Caco-2 (cell line): ENCODE results near the gene CHST13. TPM values are rescaled to one million over a fixed set of nuclear protein-coding genes. Genes with fewer than 3 reads are reported as not detected.
A peak's percentile ranks its signal among the peaks of the same experiment; 100 is the strongest.

Experiments
- BruUV-seq: library from RNA; stranded (reverse); fragments of 400-500 nt; replicated peaks from 2 replicates; lab custom pipeline; 2021; lab: Mats Ljungman, UMichigan
- CTCF ChIA-PET: fragments of 300-600 bp; sonication (Branson Sonifier 250); formaldehyde crosslinking; loops from one replicate; lab custom pipeline; 2022; ENCODE audit warnings: antibody characterized with exemption; lab: Charles Lee
- POLR2A ChIA-PET: fragments of 300-600 bp; sonication (Branson Sonifier 250); formaldehyde crosslinking; loops from one replicate; lab custom pipeline; 2022; ENCODE audit warnings: antibody characterized with exemption; lab: Charles Lee
- DNase-seq, 2 experiments: peaks; one replicate each; pipeline versions ENCODE4 v3.0.0 to v3.0.0-alpha.2; 2020 to 2022
- H3K27me3 ChIP-seq: replicated peaks from 2 replicates; pipeline ENCODE4 v1.6.0; 2011; ENCODE audit warnings: low read length; ENCODE audit not compliant: control insufficient read depth, insufficient read depth
- H3K36me3 ChIP-seq: 2 replicates; pipeline ENCODE4 v1.5.1; 2011; ENCODE audit warnings: low read length; ENCODE audit not compliant: control insufficient read depth, insufficient read depth
- H3K4me1 ChIP-seq: fragments of 250-450 bp; sonication (Bioruptor Pico); 2 replicates; pipeline ENCODE4 v1.5.1; 2020; ENCODE audit warnings: mild to moderate bottlenecking
- H3K4me3 ChIP-seq: 2 replicates; pipeline ENCODE4 v1.5.1; 2011; ENCODE audit warnings: low read depth, mild to moderate bottlenecking, control low read depth, low read length
- H3K9me3 ChIP-seq: fragments of 250-450 bp; sonication (Bioruptor Pico); 2 replicates; pipeline ENCODE4 v1.5.1; 2020; ENCODE audit warnings: mild to moderate bottlenecking, moderate library complexity
- H3K27ac Mint-ChIP-seq: one replicate; pipeline ENCODE4 v1.8.0; 2022; ENCODE audit warnings: mixed read lengths; ENCODE audit not compliant: unreplicated experiment
- H3K27me3 Mint-ChIP-seq: one replicate; pipeline ENCODE4 v1.8.0; 2022; ENCODE audit warnings: mixed read lengths; ENCODE audit not compliant: insufficient read depth, unreplicated experiment
- H3K36me3 Mint-ChIP-seq: one replicate; pipeline ENCODE4 v1.8.0; 2022; ENCODE audit warnings: mild to moderate bottlenecking, mixed read lengths; ENCODE audit not compliant: insufficient read depth, unreplicated experiment
- H3K4me1 Mint-ChIP-seq: one replicate; pipeline ENCODE4 v1.8.0; 2022; ENCODE audit warnings: low read depth, mixed read lengths; ENCODE audit not compliant: unreplicated experiment
- H3K4me3 Mint-ChIP-seq: one replicate; pipeline ENCODE4 v1.8.0; 2022; ENCODE audit warnings: mild to moderate bottlenecking, moderate library complexity, mixed read lengths; ENCODE audit not compliant: unreplicated experiment
- H3K9me3 Mint-ChIP-seq: one replicate; pipeline ENCODE4 v1.8.0; 2022; ENCODE audit warnings: mixed read lengths; ENCODE audit not compliant: unreplicated experiment
- intact Hi-C: fragments of 100-400 bp; cut with micrococcal nuclease; formaldehyde crosslinking; loops from one replicate; pipeline ENCODE4 v1.10.0; 2022; ENCODE audit not compliant: unreplicated experiment
- total RNA-seq: library from RNA; stranded (reverse); gene quantifications from 2 replicates; pipeline ENCODE4 v1.2.3, GENCODE V29; 2022
- TF ChIP-seq, protein P1 (sequence below), 2 experiments: fragments of 200-600 bp in 1 of 2; IDR thresholded peaks; 1 replicate in 1 of 2; 2 replicates in 1 of 2; pipeline versions ENCODE4 v1.5.1 to v1.8.0; 2011 to 2022; ENCODE audit warnings: antibody characterized with exemption in 1 of 2, control low read depth in 1 of 2, inconsistent platforms in 1 of 2, low read depth in 1 of 2, low read length in 1 of 2, mild to moderate bottlenecking in 1 of 2, moderate library complexity in 1 of 2; ENCODE audit not compliant: insufficient read depth in 1 of 2, severe bottlenecking in 1 of 2, unreplicated experiment in 1 of 2

Gene CHST13
- total RNA-seq, 1 experiment from 2014 or later: 25.3 TPM

DNA sequence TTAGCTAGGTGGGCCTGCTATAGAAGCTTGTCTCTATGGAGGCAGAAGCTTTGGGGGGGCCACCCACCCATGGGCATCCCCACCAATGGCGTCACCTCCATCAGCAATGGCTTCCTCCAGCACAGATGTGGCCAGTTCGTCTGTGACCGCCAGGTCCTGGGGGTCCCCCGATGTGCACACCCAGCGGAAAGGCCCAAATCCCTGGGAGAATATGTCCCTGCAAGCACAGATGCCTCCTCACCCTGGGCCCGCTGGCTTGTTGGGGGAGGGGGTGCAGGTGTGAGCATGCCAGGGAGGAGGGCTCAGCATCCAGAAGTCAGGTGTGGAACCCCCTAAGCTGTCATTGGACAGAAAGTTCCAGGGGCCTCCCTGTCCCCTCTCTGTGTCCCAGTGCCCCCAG, 26.0 kb upstream of the CHST13 start:
- no peak overlapping the region for H3K27ac Mint-ChIP-seq
- H3K4me3 ChIP-seq: no peak overlapping the region
- no peaks in the 10 kb centered on the region for H3K27me3 ChIP-seq
- POLR2A ChIA-PET: no interaction called here
- BruUV-seq: no TSS peak
- no peak for DNase-seq
- H3K9me3 Mint-ChIP-seq: no peaks in the 10 kb centered on the region
- no peaks in the 10 kb centered on the region for H3K36me3 Mint-ChIP-seq
- H3K4me3 Mint-ChIP-seq: no peak overlapping the region
- no peaks in the 10 kb centered on the region for H3K9me3 ChIP-seq
- H3K36me3 ChIP-seq: no peaks in the 10 kb centered on the region
- CTCF ChIA-PET: interaction anchor here (0.7 kb wide), 1 partner anchor 12 kb away, joined by 3 read pairs; no protein-coding TSS in a partner anchor
- intact Hi-C loops: no loop called here
- TF ChIP-seq, protein P1, sequence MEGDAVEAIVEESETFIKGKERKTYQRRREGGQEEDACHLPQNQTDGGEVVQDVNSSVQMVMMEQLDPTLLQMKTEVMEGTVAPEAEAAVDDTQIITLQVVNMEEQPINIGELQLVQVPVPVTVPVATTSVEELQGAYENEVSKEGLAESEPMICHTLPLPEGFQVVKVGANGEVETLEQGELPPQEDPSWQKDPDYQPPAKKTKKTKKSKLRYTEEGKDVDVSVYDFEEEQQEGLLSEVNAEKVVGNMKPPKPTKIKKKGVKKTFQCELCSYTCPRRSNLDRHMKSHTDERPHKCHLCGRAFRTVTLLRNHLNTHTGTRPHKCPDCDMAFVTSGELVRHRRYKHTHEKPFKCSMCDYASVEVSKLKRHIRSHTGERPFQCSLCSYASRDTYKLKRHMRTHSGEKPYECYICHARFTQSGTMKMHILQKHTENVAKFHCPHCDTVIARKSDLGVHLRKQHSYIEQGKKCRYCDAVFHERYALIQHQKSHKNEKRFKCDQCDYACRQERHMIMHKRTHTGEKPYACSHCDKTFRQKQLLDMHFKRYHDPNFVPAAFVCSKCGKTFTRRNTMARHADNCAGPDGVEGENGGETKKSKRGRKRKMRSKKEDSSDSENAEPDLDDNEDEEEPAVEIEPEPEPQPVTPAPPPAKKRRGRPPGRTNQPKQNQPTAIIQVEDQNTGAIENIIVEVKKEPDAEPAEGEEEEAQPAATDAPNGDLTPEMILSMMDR (IDR thresholded peaks at IDR 0.05; ENCODE audit: insufficient read depth in 1 of 2, low read depth in 1 of 2, low read length in 1 of 2, severe bottlenecking in 1 of 2, unreplicated experiment in 1 of 2): no peak
- H3K4me1 Mint-ChIP-seq: no peaks in the 10 kb centered on the region
- no peaks in the 10 kb centered on the region for H3K27me3 Mint-ChIP-seq
- no peaks in the 10 kb centered on the region for H3K4me1 ChIP-seq

DNA sequence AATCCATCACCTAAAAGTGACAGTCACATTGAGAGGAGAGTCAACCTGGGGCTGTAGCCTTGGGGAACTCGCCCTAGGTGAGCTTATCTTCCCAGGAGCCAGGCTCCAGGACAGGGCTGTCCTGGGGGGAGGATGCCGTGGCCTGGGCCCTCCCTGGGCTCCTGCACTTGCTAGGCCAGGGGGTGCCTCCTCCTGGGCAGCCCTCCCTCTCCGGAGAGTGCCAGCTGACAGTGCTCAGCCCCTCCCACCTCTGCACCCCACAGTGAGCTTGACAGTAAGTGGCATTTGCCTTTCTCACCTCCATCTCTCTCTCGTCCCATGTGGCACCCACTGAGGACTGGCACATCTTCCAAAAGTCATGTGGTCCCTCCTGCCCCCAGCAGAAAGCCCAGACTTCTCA, 25.5 kb upstream of the CHST13 start:
- Histone ChIP-seq H3K9me3 (no peaks in the 10 kb centered on the region), H3K27me3 (no peaks in the 10 kb centered on the region), H3K4me1 (no peaks in the 10 kb centered on the region), H3K4me3 (no peak overlapping the region), H3K36me3 (no peaks in the 10 kb centered on the region)
- Mint-ChIP-seq H3K36me3 (no peaks in the 10 kb centered on the region), H3K9me3 (no peaks in the 10 kb centered on the region), H3K27ac (no peak overlapping the region), H3K4me3 (no peak overlapping the region), H3K4me1 (no peaks in the 10 kb centered on the region), H3K27me3 (no peaks in the 10 kb centered on the region)
- no TSS peak for BruUV-seq
- TF ChIP-seq, protein P1 (IDR thresholded peaks at IDR 0.05; ENCODE audit: insufficient read depth in 1 of 2, low read depth in 1 of 2, low read length in 1 of 2, severe bottlenecking in 1 of 2, unreplicated experiment in 1 of 2): no peak
- intact Hi-C loops: no loop called here
- no peak for DNase-seq
- ChIA-PET CTCF (interaction anchor here (0.7 kb wide), 1 partner anchor 11 kb away, joined by 3 read pairs; no protein-coding TSS in a partner anchor), POLR2A (no interaction called here)

DNA sequence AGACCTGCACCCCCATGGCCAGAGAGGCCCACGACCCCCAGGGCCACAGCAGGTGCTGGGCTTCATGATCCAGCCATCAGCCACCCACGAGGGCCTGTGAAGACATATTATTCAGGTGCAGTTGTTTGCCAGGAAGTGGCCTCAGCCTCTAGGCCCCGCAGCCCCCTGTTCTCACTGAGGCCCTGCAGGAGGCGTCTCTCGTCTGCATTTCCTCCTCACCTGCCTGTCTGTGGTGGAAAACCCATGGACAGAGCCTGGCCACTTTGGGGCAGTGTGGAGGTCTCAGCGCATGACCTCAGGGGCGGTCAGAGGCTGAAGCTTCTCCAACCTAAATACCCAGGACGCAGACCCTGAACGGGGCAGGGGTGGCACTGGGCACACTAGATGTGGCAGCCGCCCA, 25.0 kb upstream of the CHST13 start:
- Mint-ChIP-seq H3K4me1 (no peaks in the 10 kb centered on the region), H3K27me3 (no peaks in the 10 kb centered on the region), H3K9me3 (no peaks in the 10 kb centered on the region), H3K27ac (no peak overlapping the region), H3K4me3 (no peak overlapping the region), H3K36me3 (no peaks in the 10 kb centered on the region)
- CTCF ChIA-PET: interaction anchor here (0.7 kb wide), 1 partner anchor 11 kb away, joined by 3 read pairs; no protein-coding TSS in a partner anchor
- intact Hi-C loops: no loop called here
- no peaks in the 10 kb centered on the region for H3K36me3 ChIP-seq
- no peaks in the 10 kb centered on the region for H3K4me1 ChIP-seq
- TF ChIP-seq, protein P1 (IDR thresholded peaks at IDR 0.05; ENCODE audit: insufficient read depth in 1 of 2, low read depth in 1 of 2, low read length in 1 of 2, severe bottlenecking in 1 of 2, unreplicated experiment in 1 of 2): peak in 1 of 2 experiments; percentile 28
- POLR2A ChIA-PET: no interaction called here
- no peaks in the 10 kb centered on the region for H3K27me3 ChIP-seq
- no peak for DNase-seq
- H3K9me3 ChIP-seq: no peaks in the 10 kb centered on the region
- H3K4me3 ChIP-seq: no peak overlapping the region
- no TSS peak for BruUV-seq
